Lower leg skin (tissue), 3 donors: ENCODE measurements around the gene PAOX.

Experiments
- POLR2A ChIP-seq, 2 donors: fragments of 450-650 bp; IDR thresholded peaks; one replicate each; pipeline ENCODE4 v1.6.1; 2016 to 2017; ENCODE audit warnings: antibody characterized with exemption in 2 of 2, mild to moderate bottlenecking in 1 of 2, moderate library complexity in 1 of 2
- TF ChIP-seq, protein P1 (sequence below), 3 donors: fragments of 450-650 bp; IDR thresholded peaks; one replicate each; pipeline ENCODE4 v1.5.1; 2016; ENCODE audit warnings: antibody characterized with exemption in 3 of 3, mild to moderate bottlenecking in 3 of 3, moderate library complexity in 2 of 3

DNA sequence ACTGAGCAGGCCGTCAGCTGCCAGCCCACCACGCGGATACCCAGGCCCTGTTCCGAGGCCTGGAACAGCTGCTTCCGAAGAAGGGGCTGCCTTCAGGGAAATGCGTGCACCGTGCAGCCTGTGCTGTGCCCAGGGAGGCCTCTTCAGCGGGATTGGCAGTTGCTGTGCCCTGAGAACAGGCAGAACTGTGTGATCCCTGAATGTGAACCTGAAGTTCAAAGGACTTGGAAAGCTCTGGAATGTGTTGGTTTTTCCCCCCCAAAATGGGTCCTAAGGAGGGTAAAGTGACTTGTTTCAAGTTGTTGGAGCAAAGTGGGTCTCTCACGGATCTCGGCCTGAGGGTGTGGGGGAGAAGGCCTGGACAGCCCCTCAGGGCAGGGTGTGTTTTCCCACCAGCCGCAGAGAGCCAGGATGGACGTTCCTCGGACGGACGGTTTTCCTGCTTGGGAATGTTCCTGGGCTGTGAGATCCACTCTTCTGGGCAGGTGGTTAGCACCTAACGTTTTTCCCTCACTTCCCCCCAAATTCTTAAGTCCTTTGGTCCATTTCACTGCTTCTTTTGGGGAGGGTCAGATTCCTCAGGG is 43.3 kb downstream of the PAOX start:
- TF ChIP-seq, protein P1, sequence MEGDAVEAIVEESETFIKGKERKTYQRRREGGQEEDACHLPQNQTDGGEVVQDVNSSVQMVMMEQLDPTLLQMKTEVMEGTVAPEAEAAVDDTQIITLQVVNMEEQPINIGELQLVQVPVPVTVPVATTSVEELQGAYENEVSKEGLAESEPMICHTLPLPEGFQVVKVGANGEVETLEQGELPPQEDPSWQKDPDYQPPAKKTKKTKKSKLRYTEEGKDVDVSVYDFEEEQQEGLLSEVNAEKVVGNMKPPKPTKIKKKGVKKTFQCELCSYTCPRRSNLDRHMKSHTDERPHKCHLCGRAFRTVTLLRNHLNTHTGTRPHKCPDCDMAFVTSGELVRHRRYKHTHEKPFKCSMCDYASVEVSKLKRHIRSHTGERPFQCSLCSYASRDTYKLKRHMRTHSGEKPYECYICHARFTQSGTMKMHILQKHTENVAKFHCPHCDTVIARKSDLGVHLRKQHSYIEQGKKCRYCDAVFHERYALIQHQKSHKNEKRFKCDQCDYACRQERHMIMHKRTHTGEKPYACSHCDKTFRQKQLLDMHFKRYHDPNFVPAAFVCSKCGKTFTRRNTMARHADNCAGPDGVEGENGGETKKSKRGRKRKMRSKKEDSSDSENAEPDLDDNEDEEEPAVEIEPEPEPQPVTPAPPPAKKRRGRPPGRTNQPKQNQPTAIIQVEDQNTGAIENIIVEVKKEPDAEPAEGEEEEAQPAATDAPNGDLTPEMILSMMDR (IDR thresholded peaks at IDR 0.05), result no peak
- no peak for TF ChIP-seq POLR2A (IDR thresholded peaks at IDR 0.05)
